NB4 (cell line): ENCODE results near the gene TRIOBP.

Experiments
- POLR2A ChIP-seq: IDR thresholded peaks from 2 replicates; pipeline ENCODE4 v1.6.1; 2011; ENCODE audit warnings: mild to moderate bottlenecking; ENCODE audit not compliant: insufficient read length; ENCODE audit errors: extremely low read depth
- TF ChIP-seq, protein P1 (sequence below): IDR thresholded peaks from one replicate; pipeline ENCODE4 v1.5.1; 2012; ENCODE audit warnings: low read depth, low read length

DNA sequence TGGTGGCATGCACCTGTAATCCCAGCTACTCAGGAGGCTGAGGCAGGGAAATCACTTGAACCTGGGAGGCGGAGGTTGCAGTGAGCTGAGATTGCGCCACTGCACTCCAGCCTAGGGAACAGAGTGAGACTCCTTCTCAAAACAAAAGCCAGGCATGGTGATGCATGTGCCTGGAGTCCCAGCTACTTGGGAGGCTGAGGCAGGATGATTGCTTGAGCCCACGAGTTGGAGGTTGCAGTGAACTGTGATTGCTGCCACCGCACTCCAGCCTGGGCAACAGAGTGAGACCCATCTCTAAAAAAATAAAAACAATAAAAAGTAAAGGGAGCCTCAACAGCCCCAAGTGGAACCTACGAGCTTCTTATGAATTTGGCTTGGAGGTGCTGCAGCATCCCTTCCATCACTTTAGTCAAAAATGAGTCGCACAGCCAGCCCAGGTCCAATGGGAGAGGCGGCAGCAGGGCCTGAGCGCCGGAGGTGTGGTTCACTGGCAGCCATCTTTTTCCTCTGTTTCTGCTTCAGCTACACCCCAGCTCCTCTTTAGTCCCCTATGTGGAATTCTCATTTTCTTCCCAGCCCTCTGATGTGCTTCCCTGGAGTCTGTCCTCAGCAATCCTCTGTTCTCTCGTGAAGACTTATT is 81.6 kb downstream of the TRIOBP start:
- TF ChIP-seq, protein P1, sequence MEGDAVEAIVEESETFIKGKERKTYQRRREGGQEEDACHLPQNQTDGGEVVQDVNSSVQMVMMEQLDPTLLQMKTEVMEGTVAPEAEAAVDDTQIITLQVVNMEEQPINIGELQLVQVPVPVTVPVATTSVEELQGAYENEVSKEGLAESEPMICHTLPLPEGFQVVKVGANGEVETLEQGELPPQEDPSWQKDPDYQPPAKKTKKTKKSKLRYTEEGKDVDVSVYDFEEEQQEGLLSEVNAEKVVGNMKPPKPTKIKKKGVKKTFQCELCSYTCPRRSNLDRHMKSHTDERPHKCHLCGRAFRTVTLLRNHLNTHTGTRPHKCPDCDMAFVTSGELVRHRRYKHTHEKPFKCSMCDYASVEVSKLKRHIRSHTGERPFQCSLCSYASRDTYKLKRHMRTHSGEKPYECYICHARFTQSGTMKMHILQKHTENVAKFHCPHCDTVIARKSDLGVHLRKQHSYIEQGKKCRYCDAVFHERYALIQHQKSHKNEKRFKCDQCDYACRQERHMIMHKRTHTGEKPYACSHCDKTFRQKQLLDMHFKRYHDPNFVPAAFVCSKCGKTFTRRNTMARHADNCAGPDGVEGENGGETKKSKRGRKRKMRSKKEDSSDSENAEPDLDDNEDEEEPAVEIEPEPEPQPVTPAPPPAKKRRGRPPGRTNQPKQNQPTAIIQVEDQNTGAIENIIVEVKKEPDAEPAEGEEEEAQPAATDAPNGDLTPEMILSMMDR: no peak
- TF ChIP-seq POLR2A: no peak
